Activated T-helper 1 cell treated with anti-CD3 and anti-CD28 coated beads, Interleukin-12 subunit alpha, Interleukin-12 subunit beta, Interleukin-2, Interleukin-4 antibody, amounts not matched to agents 30 ng/mL and 10 ng/mL and 1 ng/mL, durations not matched to agents 14 hours and 24 hours and 36 hours (primary cell): ENCODE measurements around the gene MPPED2. TPM values are rescaled to one million over a fixed set of nuclear protein-coding genes. Genes with fewer than 3 reads are reported as not detected.

Experiments used
- DNase-seq: peaks from one replicate; pipeline ENCODE4 v3.0.0; 2021; ENCODE audit warnings: low spot score
- H3K27ac Mint-ChIP-seq: one replicate; pipeline ENCODE4 v1.8.0; 2021; ENCODE audit warnings: mild to moderate bottlenecking, mixed read lengths
- H3K27me3 Mint-ChIP-seq: one replicate; pipeline ENCODE4 v1.8.0; 2022; ENCODE audit warnings: mild to moderate bottlenecking, moderate library complexity, mixed read lengths; ENCODE audit not compliant: insufficient read depth
- H3K36me3 Mint-ChIP-seq: one replicate; pipeline ENCODE4 v1.8.0; 2021; ENCODE audit warnings: low read depth, mixed read lengths
- H3K4me1 Mint-ChIP-seq: one replicate; pipeline ENCODE4 v1.8.0; 2021; ENCODE audit warnings: low read depth, mixed read lengths
- H3K4me3 Mint-ChIP-seq: one replicate; pipeline ENCODE4 v1.8.0; 2021; ENCODE audit warnings: mild to moderate bottlenecking, moderate library complexity, mixed read lengths
- H3K9me3 Mint-ChIP-seq: one replicate; pipeline ENCODE4 v1.8.0; 2021; ENCODE audit warnings: mixed read lengths
- intact Hi-C: fragments of 100-400 bp; cut with micrococcal nuclease; formaldehyde crosslinking; loops from one replicate; pipeline ENCODE4 v1.15.1; 2024
- total RNA-seq: library from RNA; stranded (reverse); gene quantifications from 2 replicates; pipeline ENCODE4 v1.2.3, GENCODE V29; 2022

MPPED2 gene
- total RNA-seq, 1 donor from 2014 or later: not detected

- Mint-ChIP-seq H3K9me3 (no peaks in the 10 kb centered on the region), H3K27ac (no peak overlapping the region), H3K27me3 (no peaks in the 10 kb centered on the region), H3K4me1 (no peaks in the 10 kb centered on the region), H3K36me3 (no peaks in the 10 kb centered on the region), H3K4me3 (no peak overlapping the region)
- no peak for DNase-seq
- intact Hi-C loops: no loop called here
These were observed 98.8 kb downstream of the MPPED2 start for GRCh38 chr11:30487200-30487898.

GRCh38 chr11:30485756-30486155 is 100.4 kb downstream of the MPPED2 start:
- Mint-ChIP-seq H3K36me3 (no peaks in the 10 kb centered on the region), H3K9me3 (no peaks in the 10 kb centered on the region), H3K27ac (no peak overlapping the region), H3K4me1 (no peaks in the 10 kb centered on the region), H3K27me3 (no peaks in the 10 kb centered on the region), H3K4me3 (no peak overlapping the region)
- no peak for DNase-seq
- intact Hi-C loops: no loop called here

GRCh38 chr11:30485222-30485621 is 100.9 kb downstream of the MPPED2 start:
- Mint-ChIP-seq H3K4me1 (no peaks in the 10 kb centered on the region), H3K27me3 (no peaks in the 10 kb centered on the region), H3K4me3 (no peak overlapping the region), H3K36me3 (no peaks in the 10 kb centered on the region), H3K9me3 (no peaks in the 10 kb centered on the region), H3K27ac (no peak overlapping the region)
- intact Hi-C loops: no loop called here
- DNase-seq: no peak

- Mint-ChIP-seq H3K4me3 (no peak overlapping the region), H3K27ac (no peak overlapping the region), H3K27me3 (no peaks in the 10 kb centered on the region), H3K9me3 (no peaks in the 10 kb centered on the region), H3K36me3 (no peaks in the 10 kb centered on the region), H3K4me1 (no peaks in the 10 kb centered on the region)
- intact Hi-C loops: no loop called here
- no peak for DNase-seq
These were observed 103.1 kb downstream of the MPPED2 start for GRCh38 chr11:30483056-30483455.

- no peaks in the 10 kb centered on the region for H3K27me3 Mint-ChIP-seq
- H3K4me3 Mint-ChIP-seq: no peak overlapping the region
- no peak for DNase-seq
- intact Hi-C loops: no loop called here
- no peaks in the 10 kb centered on the region for H3K9me3 Mint-ChIP-seq
- no peaks in the 10 kb centered on the region for H3K4me1 Mint-ChIP-seq
- H3K36me3 Mint-ChIP-seq: no peaks in the 10 kb centered on the region
- H3K27ac Mint-ChIP-seq: no peak overlapping the region
These were observed 104.4 kb downstream of the MPPED2 start for GRCh38 chr11:30481796-30482195.

GRCh38 chr11:30481330-30481729 is 104.8 kb downstream of the MPPED2 start:
- no peak overlapping the region for H3K4me3 Mint-ChIP-seq
- no peaks in the 10 kb centered on the region for H3K4me1 Mint-ChIP-seq
- no peaks in the 10 kb centered on the region for H3K36me3 Mint-ChIP-seq
- no peak for DNase-seq
- no peaks in the 10 kb centered on the region for H3K27me3 Mint-ChIP-seq
- intact Hi-C loops: no loop called here
- H3K9me3 Mint-ChIP-seq: no peaks in the 10 kb centered on the region
- no peak overlapping the region for H3K27ac Mint-ChIP-seq

GRCh38 chr11:30479899-30480298 is 106.3 kb downstream of the MPPED2 start:
- H3K9me3 Mint-ChIP-seq: no peaks in the 10 kb centered on the region
- DNase-seq: no peak
- H3K36me3 Mint-ChIP-seq: no peaks in the 10 kb centered on the region
- no peak overlapping the region for H3K4me3 Mint-ChIP-seq
- H3K27me3 Mint-ChIP-seq: no peaks in the 10 kb centered on the region
- intact Hi-C loops: no loop called here
- no peak overlapping the region for H3K27ac Mint-ChIP-seq
- H3K4me1 Mint-ChIP-seq: no peaks in the 10 kb centered on the region

GRCh38 chr11:30478923-30479322 is 107.2 kb downstream of the MPPED2 start:
- no peaks in the 10 kb centered on the region for H3K36me3 Mint-ChIP-seq

GRCh38 chr11:30477061-30477460 is 109.1 kb downstream of the MPPED2 start:
- Mint-ChIP-seq H3K4me3 (no peak overlapping the region), H3K27me3 (no peaks in the 10 kb centered on the region), H3K27ac (no peak overlapping the region), H3K9me3 (no peaks in the 10 kb centered on the region), H3K4me1 (no peaks in the 10 kb centered on the region), H3K36me3 (no peaks in the 10 kb centered on the region)
- no peak for DNase-seq
- intact Hi-C loops: no loop called here

More at GRCh38 chr11:30478923-30479322, 107.2 kb downstream of the MPPED2 start:
- Mint-ChIP-seq H3K4me1 (no peaks in the 10 kb centered on the region), H3K27me3 (no peaks in the 10 kb centered on the region), H3K27ac (no peak overlapping the region), H3K4me3 (no peak overlapping the region), H3K9me3 (no peaks in the 10 kb centered on the region)
- no peak for DNase-seq
- intact Hi-C loops: no loop called here

- intact Hi-C loops: no loop called here
These were observed 111.8 kb downstream of the MPPED2 start for GRCh38 chr11:30474151-30474954.

GRCh38 chr11:30471244-30471643 is 114.9 kb downstream of the MPPED2 start:
- H3K27ac Mint-ChIP-seq: no peak overlapping the region
- DNase-seq: no peak
- H3K27me3 Mint-ChIP-seq: peaks cover 1% of the 10 kb centered on the region
- no peaks in the 10 kb centered on the region for H3K4me1 Mint-ChIP-seq
- H3K4me3 Mint-ChIP-seq: no peak overlapping the region
- no peaks in the 10 kb centered on the region for H3K36me3 Mint-ChIP-seq
- intact Hi-C loops: no loop called here
- no peaks in the 10 kb centered on the region for H3K9me3 Mint-ChIP-seq

More at GRCh38 chr11:30474151-30474954, 111.8 kb downstream of the MPPED2 start:
- H3K27ac Mint-ChIP-seq: no peak overlapping the region
- no peaks in the 10 kb centered on the region for H3K9me3 Mint-ChIP-seq
- H3K4me1 Mint-ChIP-seq: no peaks in the 10 kb centered on the region
- no peak for DNase-seq
- no peak overlapping the region for H3K4me3 Mint-ChIP-seq
- H3K27me3 Mint-ChIP-seq: no peaks in the 10 kb centered on the region
- H3K36me3 Mint-ChIP-seq: no peaks in the 10 kb centered on the region

GRCh38 chr11:30468881-30469280 is 117.3 kb downstream of the MPPED2 start:
- Mint-ChIP-seq H3K4me3 (no peak overlapping the region), H3K4me1 (no peaks in the 10 kb centered on the region), H3K36me3 (no peaks in the 10 kb centered on the region), H3K27me3 (peaks cover 1% of the 10 kb centered on the region), H3K9me3 (no peaks in the 10 kb centered on the region), H3K27ac (no peak overlapping the region)
- intact Hi-C loops: no loop called here
- DNase-seq: no peak

- intact Hi-C loops: no loop called here
- Mint-ChIP-seq H3K27me3 (peaks cover 1% of the 10 kb centered on the region), H3K9me3 (no peaks in the 10 kb centered on the region), H3K4me1 (no peaks in the 10 kb centered on the region), H3K4me3 (no peak overlapping the region), H3K36me3 (no peaks in the 10 kb centered on the region), H3K27ac (no peak overlapping the region)
- no peak for DNase-seq
These were observed 119.0 kb downstream of the MPPED2 start for GRCh38 chr11:30467176-30467575.
